CD14-positive monocyte (primary cell): ENCODE results near the gene EXOC3L4. TPM values are rescaled to one million over a fixed set of nuclear protein-coding genes. Genes with fewer than 3 reads are reported as not detected.
A peak's percentile ranks its signal among the peaks of the same experiment; 100 is the strongest.

Experiments used
- DNase-seq, 3 donors: peaks; one replicate each; pipeline ENCODE4 v3.0.0-alpha.2; 2011 to 2022
- H2AFZ ChIP-seq: 2 replicates; pipeline ENCODE4 v1.6.0; 2012; ENCODE audit warnings: mild to moderate bottlenecking, low read depth, low read length, inconsistent platforms; ENCODE audit not compliant: insufficient read depth, poor library complexity, severe bottlenecking
- H3K27ac ChIP-seq, 2 donors: 1 replicate in 1 of 2; 2 replicates in 1 of 2; pipeline ENCODE4 v1.5.1; 2012 to 2013; ENCODE audit warnings: low read length in 2 of 2, control low read depth in 1 of 2, inconsistent platforms in 1 of 2, low read depth in 1 of 2, mild to moderate bottlenecking in 1 of 2
- H3K27me3 ChIP-seq, 2 donors: one replicate each; pipeline versions ENCODE4 v1.6.0 to v1.6.1; 2011 to 2013; ENCODE audit warnings: low read length in 2 of 2; ENCODE audit not compliant: control insufficient read depth in 2 of 2, insufficient read depth in 2 of 2
- H3K36me3 ChIP-seq, 2 donors: replicated peaks in 1 of 2; 1 replicate in 1 of 2; 2 replicates in 1 of 2; pipeline versions ENCODE4 v1.5.1 to v1.6.1; 2012 to 2013; ENCODE audit warnings: low read length in 2 of 2, control low read depth in 1 of 2, inconsistent platforms in 1 of 2, mild to moderate bottlenecking in 1 of 2; ENCODE audit not compliant: insufficient read depth in 2 of 2, control insufficient read depth in 1 of 2
- H3K4me1 ChIP-seq, 2 donors: 1 replicate in 1 of 2; 2 replicates in 1 of 2; pipeline versions ENCODE4 v1.5.1 to v1.6.1; 2012 to 2013; ENCODE audit warnings: low read length in 2 of 2, control low read depth in 1 of 2, inconsistent platforms in 1 of 2, mild to moderate bottlenecking in 1 of 2, moderate library complexity in 1 of 2; ENCODE audit not compliant: insufficient read depth in 2 of 2, control insufficient read depth in 1 of 2
- H3K4me2 ChIP-seq: replicated peaks from 2 replicates; pipeline ENCODE3; 2012; ENCODE audit warnings: low read length, moderate library complexity, mild to moderate bottlenecking; ENCODE audit not compliant: poor library complexity, severe bottlenecking; ENCODE audit errors: extremely low read depth
- H3K4me3 ChIP-seq, 3 experiments: fragments of 200-600 bp in 1 of 3; sonication (generic) in 1 of 3; replicated peaks in 1 of 3; 1 replicate in 2 of 3; 2 replicates in 1 of 3; pipeline ENCODE4 v1.5.1; 2011 to 2013; ENCODE audit warnings: low read length in 3 of 3, mild to moderate bottlenecking in 3 of 3, control low read depth in 2 of 3, low read depth in 2 of 3, inconsistent platforms in 1 of 3, moderate library complexity in 1 of 3
- H3K79me2 ChIP-seq: 2 replicates; pipeline ENCODE4 v1.6.0; 2012; ENCODE audit warnings: mild to moderate bottlenecking, control low read depth, inconsistent platforms, low read length, moderate library complexity; ENCODE audit not compliant: insufficient read depth
- H3K9ac ChIP-seq: 2 replicates; pipeline ENCODE4 v1.6.0; 2017; ENCODE audit warnings: low read length, mild to moderate bottlenecking; ENCODE audit not compliant: insufficient read depth, poor library complexity, severe bottlenecking
- H3K9me3 ChIP-seq, 2 donors: replicated peaks in 1 of 2; 1 replicate in 1 of 2; 2 replicates in 1 of 2; pipeline versions ENCODE4 v1.5.1 to v1.6.1; 2012 to 2013; ENCODE audit warnings: low read length in 2 of 2, control low read depth in 1 of 2; ENCODE audit not compliant: control insufficient read depth in 1 of 2, insufficient read depth in 1 of 2
- H4K20me1 ChIP-seq: 2 replicates; pipeline ENCODE4 v1.6.0; 2012; ENCODE audit warnings: mild to moderate bottlenecking, low read length, control low read depth, moderate library complexity; ENCODE audit not compliant: insufficient read depth
- H3K27ac Mint-ChIP-seq, 7 donors: one replicate each; pipeline ENCODE4 v1.8.0; 2020; ENCODE audit warnings: mild to moderate bottlenecking in 7 of 7, mixed read lengths in 7 of 7, moderate library complexity in 6 of 7, inconsistent platforms in 2 of 7
- H3K27me3 Mint-ChIP-seq, 3 donors: one replicate each; pipeline ENCODE4 v1.8.0; 2021 to 2022; ENCODE audit warnings: low read depth in 3 of 3, mild to moderate bottlenecking in 3 of 3, mixed read lengths in 3 of 3, moderate library complexity in 3 of 3, inconsistent platforms in 1 of 3
- H3K36me3 Mint-ChIP-seq, 2 donors: one replicate each; pipeline ENCODE4 v1.8.0; 2020; ENCODE audit warnings: mixed read lengths in 2 of 2, inconsistent platforms in 1 of 2, mild to moderate bottlenecking in 1 of 2
- H3K4me1 Mint-ChIP-seq: one replicate; pipeline ENCODE4 v1.8.0; 2020; ENCODE audit warnings: mild to moderate bottlenecking, mixed read lengths
- H3K4me3 Mint-ChIP-seq, 2 donors: one replicate each; pipeline ENCODE4 v1.8.0; 2020; ENCODE audit warnings: mild to moderate bottlenecking in 2 of 2, mixed read lengths in 2 of 2, moderate library complexity in 1 of 2
- H3K9me3 Mint-ChIP-seq, 7 donors: one replicate each; pipeline ENCODE4 v1.8.0; 2020 to 2022; ENCODE audit warnings: mixed read lengths in 7 of 7, mild to moderate bottlenecking in 6 of 7, moderate library complexity in 6 of 7, inconsistent platforms in 2 of 7
- CTCF ChIP-seq: fragments of 200-600 bp; IDR thresholded peaks from one replicate; pipeline ENCODE4 v1.8.0; 2022; ENCODE audit warnings: antibody characterized with exemption, mild to moderate bottlenecking
- WGBS: methylation state at CpG from one replicate; pipeline ENCODE4 v1.1.5; 2013; ENCODE audit warnings: missing lambda C conversion rate; ENCODE audit not compliant: insufficient coverage; 5-methylcytosine and 5-hydroxymethylcytosine counted together
- intact Hi-C, 2 donors: fragments of 100-400 bp; cut with micrococcal nuclease; formaldehyde crosslinking; loops; one replicate each; pipeline versions ENCODE4 v1.15.0 to v1.15.1; 2023
- polyA plus RNA-seq, 3 donors: library from polyadenylated mRNA; depleted of rRNA in 1 of 3; unstranded in 2 of 3; stranded (reverse) in 1 of 3; fragments of 300-500 nt in 2 of 3; fragments of >200 nt in 1 of 3; fragmentation: Illumina TruSeq in 2 of 3; gene quantifications; 1 replicate in 2 of 3; 2 replicates in 1 of 3; pipeline ENCODE4 v1.2.3, GENCODE V29; 2012 to 2021

EXOC3L4 gene
- polyA plus RNA-seq, 3 donors = 0.17 TPM; not detected in 2

- Mint-ChIP-seq H3K27ac (no peak overlapping the region), H3K4me1 (peaks cover 19% of the 10 kb centered on the region), H3K27me3 (peaks cover 51 to 69% (median 65%) of the 10 kb centered on the region in 3 donors), H3K36me3 (peaks cover 5 to 12% of the 10 kb centered on the region in 2 donors), H3K9me3 (peaks cover 0 to 4% (median 3%) of the 10 kb centered on the region in 7 donors), H3K4me3 (peak overlapping the region in 1 of 2 donors; percentile 17)
- Histone ChIP-seq H3K9me3 (no peaks in the 10 kb centered on the region), H3K27ac (no peak overlapping the region), H3K9ac (no peak overlapping the region), H3K36me3 (no peaks in the 10 kb centered on the region), H4K20me1 (peaks cover 18% of the 10 kb centered on the region), H3K4me3 (no peak overlapping the region), H3K79me2 (no peaks in the 10 kb centered on the region), H2AFZ (no peak overlapping the region), H3K4me2 (no peak overlapping the region), H3K4me1 (peaks cover 14 to 22% of the 10 kb centered on the region in 2 donors), H3K27me3 (peaks cover 17 to 63% of the 10 kb centered on the region in 2 donors)
- intact Hi-C loops = no loop called here
- DNase-seq = peak in 1 of 3 donors; percentile 3
- no peak for TF ChIP-seq CTCF
- WGBS = 93% methylated on average over 2 of the region's 5 CpGs
Observed at GRCh38 chr14:103059556-103059955, 35.0 kb upstream of the EXOC3L4 start.

- Histone ChIP-seq H3K4me2 (no peak overlapping the region), H3K9me3 (no peaks in the 10 kb centered on the region), H3K27ac (no peak overlapping the region), H2AFZ (no peak overlapping the region), H3K4me1 (peaks cover 8 to 13% of the 10 kb centered on the region in 2 donors), H3K27me3 (peaks cover 7 to 43% of the 10 kb centered on the region in 2 donors), H4K20me1 (no peaks in the 10 kb centered on the region), H3K79me2 (no peaks in the 10 kb centered on the region), H3K4me3 (no peak overlapping the region), H3K36me3 (no peaks in the 10 kb centered on the region), H3K9ac (no peak overlapping the region)
- H3K27me3 Mint-ChIP-seq = peaks cover 42 to 52% (median 45%) of the 10 kb centered on the region in 3 donors
- H3K9me3 Mint-ChIP-seq = peaks cover 0 to 4% (median 3%) of the 10 kb centered on the region in 7 donors
- H3K27ac Mint-ChIP-seq = no peak overlapping the region
- peaks cover 7% of the 10 kb centered on the region for H3K4me1 Mint-ChIP-seq
- H3K4me3 Mint-ChIP-seq = peak overlapping the region in 1 of 2 donors; percentile 16
- no peaks in the 10 kb centered on the region for H3K36me3 Mint-ChIP-seq
- TF ChIP-seq CTCF = no peak
- WGBS = 67% methylated on average over 3 of the region's 6 CpGs
- intact Hi-C loops = no loop called here
- DNase-seq = no peak
Observed at GRCh38 chr14:103061482-103061976, 33.0 kb upstream of the EXOC3L4 start.
